Gastroesophageal sphincter (tissue), 3 donors: Measurements from ENCODE around the gene MYOM1.

Experiments
- EP300 ChIP-seq: sonication (generic); formaldehyde crosslinking; IDR thresholded peaks from one replicate; pipeline ENCODE4 v1.6.1; 2017; ENCODE audit warnings: antibody characterized with exemption, mild to moderate bottlenecking
- POLR2A ChIP-seq, 2 donors: fragments of 450-650 bp; IDR thresholded peaks; one replicate each; pipeline ENCODE4 v1.6.1; 2017; ENCODE audit warnings: antibody characterized with exemption in 2 of 2, mild to moderate bottlenecking in 2 of 2, moderate library complexity in 1 of 2
- POLR2AphosphoS5 ChIP-seq: sonication (generic); formaldehyde crosslinking; IDR thresholded peaks from one replicate; pipeline ENCODE4 v1.6.1; 2017; ENCODE audit warnings: antibody characterized with exemption
- TF ChIP-seq, protein P1 (sequence below), 4 experiments: fragments of 200-600 bp in 2 of 4; fragments of 450-650 bp in 2 of 4; sonication (generic) in 1 of 4; IDR thresholded peaks; one replicate each; pipeline ENCODE4 v1.5.1; 2017 to 2019; ENCODE audit warnings: antibody characterized with exemption in 4 of 4, mild to moderate bottlenecking in 2 of 4, moderate library complexity in 2 of 4

- TF ChIP-seq, protein P1, sequence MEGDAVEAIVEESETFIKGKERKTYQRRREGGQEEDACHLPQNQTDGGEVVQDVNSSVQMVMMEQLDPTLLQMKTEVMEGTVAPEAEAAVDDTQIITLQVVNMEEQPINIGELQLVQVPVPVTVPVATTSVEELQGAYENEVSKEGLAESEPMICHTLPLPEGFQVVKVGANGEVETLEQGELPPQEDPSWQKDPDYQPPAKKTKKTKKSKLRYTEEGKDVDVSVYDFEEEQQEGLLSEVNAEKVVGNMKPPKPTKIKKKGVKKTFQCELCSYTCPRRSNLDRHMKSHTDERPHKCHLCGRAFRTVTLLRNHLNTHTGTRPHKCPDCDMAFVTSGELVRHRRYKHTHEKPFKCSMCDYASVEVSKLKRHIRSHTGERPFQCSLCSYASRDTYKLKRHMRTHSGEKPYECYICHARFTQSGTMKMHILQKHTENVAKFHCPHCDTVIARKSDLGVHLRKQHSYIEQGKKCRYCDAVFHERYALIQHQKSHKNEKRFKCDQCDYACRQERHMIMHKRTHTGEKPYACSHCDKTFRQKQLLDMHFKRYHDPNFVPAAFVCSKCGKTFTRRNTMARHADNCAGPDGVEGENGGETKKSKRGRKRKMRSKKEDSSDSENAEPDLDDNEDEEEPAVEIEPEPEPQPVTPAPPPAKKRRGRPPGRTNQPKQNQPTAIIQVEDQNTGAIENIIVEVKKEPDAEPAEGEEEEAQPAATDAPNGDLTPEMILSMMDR (IDR thresholded peaks at IDR 0.05), result no peak
- TF ChIP-seq POLR2A (IDR thresholded peaks at IDR 0.05) (no peak), EP300 (no peak), POLR2AphosphoS5 (no peak)
Observed at GRCh38 chr18:3172097-3172496, 47.7 kb downstream of the MYOM1 start.
